Activated naive CD8-positive, alpha-beta T cell treated with anti-CD3 and anti-CD28 coated beads, Interleukin-2, amount 50 U/mL, for 24 hours (primary cell): ENCODE results near the gene TSPAN6.

Source experiments
- ATAC-seq: fragments of 150-1000 bp; cut with Tn5 transposase; one replicate; pipeline ENCODE4 v1.10.0; 2021
- DNase-seq: peaks from one replicate; pipeline ENCODE4 v3.0.0; 2021
- H3K27ac Mint-ChIP-seq: one replicate; pipeline ENCODE4 v1.8.0; 2021; ENCODE audit warnings: mild to moderate bottlenecking, mixed read lengths
- H3K27me3 Mint-ChIP-seq: one replicate; pipeline ENCODE4 v1.8.0; 2021; ENCODE audit warnings: mixed read lengths
- H3K36me3 Mint-ChIP-seq: one replicate; pipeline ENCODE4 v1.8.0; 2021; ENCODE audit warnings: low read depth, mixed read lengths
- H3K4me1 Mint-ChIP-seq: one replicate; pipeline ENCODE4 v1.8.0; 2021; ENCODE audit warnings: mixed read lengths
- H3K4me3 Mint-ChIP-seq: one replicate; pipeline ENCODE4 v1.8.0; 2021; ENCODE audit warnings: mild to moderate bottlenecking, moderate library complexity, mixed read lengths
- H3K9me3 Mint-ChIP-seq: one replicate; pipeline ENCODE4 v1.8.0; 2021; ENCODE audit warnings: mixed read lengths

Gene TSPAN6

DNA sequence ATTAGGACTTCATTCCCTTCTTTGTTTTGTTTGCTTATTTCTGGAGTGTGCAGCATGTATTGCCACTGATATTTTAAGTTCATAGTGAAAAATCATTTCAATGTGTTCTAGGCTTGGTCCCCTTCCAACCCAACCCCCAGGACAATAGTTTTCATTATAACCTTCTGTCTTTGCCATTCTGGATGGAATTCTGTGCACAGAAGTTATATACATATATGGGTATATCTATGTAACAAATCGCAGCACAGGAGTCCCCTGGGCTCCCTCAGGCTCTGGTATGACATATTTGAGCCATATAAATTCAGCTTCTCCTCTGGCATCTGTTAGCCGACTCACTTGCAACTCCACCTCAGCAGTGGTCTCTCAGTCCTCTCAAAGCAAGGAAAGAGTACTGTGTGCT is 52.0 kb downstream of the TSPAN6 start, which contains the start of gene TNMD:
Gene TNMD (plus strand): TSS at position 326 of the 400 bp plus-strand sequence. CDS start 83 bp downstream, outside the sequence.
- Mint-ChIP-seq H3K27me3 (peaks cover 15% of the 10 kb centered on the region), H3K4me1 (no peaks in the 10 kb centered on the region), H3K9me3 (no peaks in the 10 kb centered on the region), H3K36me3 (no peaks in the 10 kb centered on the region), H3K4me3 (no peak within 1 kb of the TSS), H3K27ac (no peak within 1 kb of the TSS)
- no peak for ATAC-seq
- DNase-seq: no peak
